ENCODE results near the gene MYO7A.

MYO7A gene

DNA sequence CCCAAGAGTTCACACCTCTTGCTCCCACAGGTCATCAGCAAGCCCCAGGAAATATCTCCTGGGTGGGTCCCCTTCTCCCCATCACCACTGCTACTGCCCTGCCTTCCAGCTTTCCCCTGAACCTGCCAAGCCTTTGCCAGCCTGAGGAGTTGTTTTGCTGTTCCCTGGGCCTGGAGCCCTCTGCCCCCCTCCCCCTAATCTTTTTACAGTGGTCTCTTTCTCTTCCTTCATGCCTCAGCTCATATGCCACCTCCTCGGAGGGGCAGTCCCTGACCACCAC lies 18.9 kb downstream of the MYO7A start:
- no peak for DNase-seq (ENCODE audit: low spot score)

DNA sequence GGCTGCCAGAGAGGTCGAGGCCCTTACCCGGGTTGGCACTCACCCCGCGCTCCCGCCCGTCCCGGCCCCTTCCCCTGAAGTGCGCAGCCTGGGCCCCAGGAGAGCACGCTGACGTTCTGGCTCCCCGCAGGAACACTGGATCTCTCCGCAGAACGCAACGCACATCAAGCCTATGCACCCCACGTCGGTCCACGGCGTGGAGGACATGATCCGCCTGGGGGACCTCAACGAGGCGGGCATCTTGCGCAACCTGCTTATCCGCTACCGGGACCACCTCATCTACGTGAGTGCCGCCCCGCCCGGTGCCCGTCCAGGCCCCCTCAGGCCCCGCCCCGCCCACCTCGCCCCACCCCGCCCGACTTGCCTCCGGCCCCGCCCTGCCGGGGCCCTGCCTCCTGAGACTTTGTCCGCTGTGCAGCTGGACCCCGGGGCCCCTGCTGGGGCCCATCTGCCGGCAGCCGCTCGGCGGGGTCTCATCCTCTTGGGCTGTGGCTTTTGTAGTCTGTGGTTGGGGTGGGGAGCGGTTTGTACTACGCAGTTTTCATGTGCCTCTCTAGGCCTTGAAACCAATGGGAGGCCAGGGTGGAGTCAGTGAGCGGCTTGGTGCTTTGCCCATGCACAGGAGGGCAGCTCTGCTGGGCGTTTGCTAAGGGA lies 19.7 kb downstream of the MYO7A start:
- peak; percentile 71 for DNase-seq (ENCODE audit: low spot score)

DNA sequence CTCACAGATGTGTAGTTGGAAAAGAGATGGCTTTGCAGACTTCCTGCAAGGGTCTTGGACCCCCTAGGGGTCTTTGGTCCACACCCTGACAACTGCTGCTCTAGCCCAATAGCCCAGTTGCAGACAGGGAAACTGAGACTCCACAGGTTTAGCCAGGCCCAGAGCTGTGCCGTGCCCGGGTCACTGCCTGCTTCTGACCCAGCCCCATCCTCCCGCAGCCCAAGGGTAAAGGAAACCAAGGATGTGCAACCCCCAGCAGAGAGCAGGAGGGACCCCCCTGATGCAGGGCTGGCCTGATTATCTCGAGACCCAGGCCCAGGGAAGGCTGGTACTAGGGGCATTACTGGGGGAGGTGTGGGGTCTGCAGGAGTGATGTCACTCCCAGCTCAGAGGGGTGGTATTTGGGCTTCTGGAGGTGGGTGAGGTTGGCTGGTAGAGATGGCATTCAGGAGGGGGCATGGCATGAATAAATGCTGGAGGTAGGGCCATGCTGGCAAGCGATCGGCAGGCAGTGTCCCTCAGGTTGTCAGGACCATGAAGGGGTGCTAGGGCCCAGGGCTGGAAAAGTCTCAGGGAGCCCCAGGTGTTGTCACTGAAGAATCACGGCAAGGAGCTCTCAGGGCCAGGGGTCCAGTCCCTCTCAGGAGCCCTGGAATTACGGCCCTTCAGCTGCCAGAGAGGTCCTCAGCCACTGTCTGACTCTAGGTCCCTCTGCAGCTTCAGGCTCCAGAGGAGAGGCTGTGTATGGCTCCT lies 21.1 kb downstream of the MYO7A start:
- DNase-seq (ENCODE audit: low spot score), result no peak

DNA sequence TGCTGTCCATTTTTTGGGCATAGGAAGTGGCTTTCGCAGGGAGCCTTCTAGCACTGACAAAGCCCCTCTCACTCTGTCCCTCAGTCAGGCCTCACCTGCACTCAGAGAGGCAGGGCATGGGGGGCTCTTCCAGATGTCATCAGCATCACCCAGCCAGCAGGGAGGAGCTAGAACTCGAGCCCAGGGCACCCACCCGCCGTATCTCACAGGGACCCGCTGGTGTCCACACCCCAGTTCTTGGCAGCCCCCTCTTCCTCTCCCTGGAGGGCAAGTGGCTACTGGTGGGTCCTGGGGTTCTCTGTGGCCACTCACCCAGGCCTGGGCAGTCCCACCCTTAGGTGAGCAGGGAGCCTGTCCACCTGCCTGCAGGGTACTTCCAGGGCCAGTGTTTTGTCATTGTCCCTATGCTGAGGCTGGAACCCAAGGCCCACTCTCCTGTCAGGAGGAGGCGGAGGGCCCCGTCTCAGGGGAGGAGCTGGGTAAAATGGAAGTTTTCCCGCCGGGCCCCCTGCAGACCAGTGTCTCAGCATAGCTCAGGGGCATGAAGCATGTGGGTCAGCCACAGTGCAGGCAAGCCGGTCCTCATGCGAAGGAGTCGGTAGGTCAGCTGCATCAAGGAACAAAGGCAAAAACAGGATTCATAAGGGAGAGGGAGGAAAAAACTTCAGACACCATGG lies 21.8 kb downstream of the MYO7A start:
- no peak for DNase-seq (ENCODE audit: low spot score)

DNA sequence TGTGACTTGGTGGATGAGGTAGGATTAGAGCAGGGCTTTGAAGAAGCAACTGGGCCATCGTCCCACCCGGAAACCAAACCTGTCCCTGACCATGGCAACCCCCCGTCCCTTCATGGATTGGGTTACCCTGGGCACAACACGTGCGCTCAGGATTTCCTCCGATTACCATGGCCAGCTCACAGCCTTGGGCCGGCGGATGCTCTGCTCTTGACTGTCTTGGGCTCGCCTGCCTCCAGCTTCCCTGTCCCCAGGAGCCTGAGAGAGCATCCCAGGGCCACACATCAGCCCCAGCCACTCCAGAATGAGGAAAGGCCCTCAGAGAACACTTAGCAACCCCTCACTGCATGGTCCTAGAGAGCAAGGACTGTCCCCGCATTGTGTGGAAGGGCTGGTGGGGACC lies 22.8 kb downstream of the MYO7A start:
- DNase-seq (ENCODE audit: low spot score), result no peak

DNA sequence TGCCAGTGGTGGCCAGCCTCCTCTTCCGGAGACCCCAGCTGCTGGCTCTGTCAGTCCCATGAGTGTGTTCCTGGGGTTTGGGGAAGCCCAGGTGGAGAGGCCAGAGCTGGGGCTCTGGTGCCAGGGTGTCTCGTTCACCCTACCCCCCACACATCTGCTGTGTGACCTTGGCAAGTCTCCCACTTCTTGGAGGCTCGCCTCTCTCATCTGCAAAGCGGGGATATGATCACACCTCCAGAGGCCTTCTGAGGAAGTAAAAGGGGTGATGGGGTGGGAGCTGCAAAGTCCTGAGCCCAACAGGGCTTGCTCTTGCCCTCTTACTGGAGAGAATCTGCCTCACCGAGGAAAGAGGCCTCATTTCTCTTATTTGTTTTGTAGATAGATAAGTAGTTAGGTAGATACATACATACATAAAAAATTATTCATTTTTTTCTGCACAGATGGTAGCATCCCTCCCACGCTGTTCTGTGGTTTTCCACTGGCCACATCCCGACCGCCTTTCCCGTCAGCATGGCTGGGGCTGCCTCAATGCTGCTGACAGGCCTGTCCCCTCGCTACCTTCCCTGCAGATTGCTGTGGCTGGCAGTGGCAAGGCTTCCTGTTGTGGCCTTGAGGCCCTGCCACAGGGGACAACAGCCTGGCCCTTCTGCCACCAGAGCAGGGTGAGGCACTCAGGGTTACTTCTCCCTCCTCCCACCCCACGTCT lies 23.9 kb downstream of the MYO7A start:
- DNase-seq (ENCODE audit: low spot score), result no peak

DNA sequence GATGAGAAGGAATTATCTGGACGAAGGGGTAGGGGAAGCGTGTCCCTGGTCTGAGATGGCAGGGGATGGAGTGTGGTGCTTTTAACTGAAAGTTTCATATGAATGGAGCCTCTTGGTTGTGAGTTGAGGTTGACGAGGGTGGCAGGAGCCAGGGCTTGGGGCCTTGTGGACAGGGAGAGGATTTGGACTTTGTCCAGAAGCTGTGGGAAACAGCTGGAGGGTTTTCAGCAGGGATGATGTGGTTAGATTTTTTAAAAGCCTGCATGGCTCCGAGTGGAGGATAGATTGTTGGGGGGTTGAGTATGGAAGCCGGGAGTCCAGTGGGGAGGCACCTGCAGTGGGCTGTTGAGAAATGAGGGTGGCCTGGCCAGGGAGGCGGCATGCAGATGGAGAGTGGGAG lies 24.8 kb downstream of the MYO7A start:
- no peak for DNase-seq (ENCODE audit: low spot score)

DNA sequence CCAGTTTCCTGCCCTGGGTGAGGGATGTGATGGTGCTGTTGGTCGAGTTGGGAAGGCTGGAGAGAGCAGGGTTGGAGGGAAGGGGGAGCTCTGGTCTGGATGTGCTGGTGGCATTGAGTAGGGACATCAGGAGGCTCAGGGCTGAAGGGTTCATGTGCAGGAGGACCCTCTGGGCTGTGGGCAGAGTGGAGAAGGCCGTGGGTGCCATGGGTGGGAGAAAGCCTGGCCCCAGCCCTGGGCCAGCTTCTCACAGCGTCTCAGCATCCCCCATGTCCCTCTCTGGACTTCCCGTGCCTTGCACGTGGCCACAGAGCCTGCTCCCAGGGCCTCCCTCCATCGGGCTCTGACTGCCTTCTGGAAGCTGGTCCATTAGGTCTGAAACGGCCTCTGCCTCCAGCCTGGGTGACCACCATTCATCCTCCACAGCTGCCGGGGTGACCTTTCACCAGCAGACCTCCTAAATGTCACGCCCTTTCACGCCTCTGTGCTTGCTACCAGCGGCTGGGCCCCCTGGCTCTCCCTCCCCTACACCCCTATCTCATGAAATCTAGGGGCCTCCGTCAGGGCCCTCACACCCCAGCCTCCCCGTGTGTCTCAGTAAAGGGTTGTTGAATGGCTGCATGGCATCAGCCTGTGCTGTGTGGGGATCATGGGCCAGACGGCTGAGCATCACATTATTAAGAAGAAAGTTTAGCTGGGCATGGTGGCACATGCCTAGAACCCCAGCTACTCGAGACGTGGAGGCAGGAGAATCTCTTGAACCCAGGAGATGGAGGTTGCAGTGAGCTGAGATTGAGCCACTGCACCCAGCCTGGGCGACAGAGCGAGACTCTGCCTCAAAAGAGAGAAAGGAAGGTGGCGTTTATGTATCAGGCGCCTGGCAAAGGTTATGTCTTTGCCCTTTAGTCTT lies 25.5 kb downstream of the MYO7A start:
- DNase-seq (ENCODE audit: low spot score), result no peak

DNA sequence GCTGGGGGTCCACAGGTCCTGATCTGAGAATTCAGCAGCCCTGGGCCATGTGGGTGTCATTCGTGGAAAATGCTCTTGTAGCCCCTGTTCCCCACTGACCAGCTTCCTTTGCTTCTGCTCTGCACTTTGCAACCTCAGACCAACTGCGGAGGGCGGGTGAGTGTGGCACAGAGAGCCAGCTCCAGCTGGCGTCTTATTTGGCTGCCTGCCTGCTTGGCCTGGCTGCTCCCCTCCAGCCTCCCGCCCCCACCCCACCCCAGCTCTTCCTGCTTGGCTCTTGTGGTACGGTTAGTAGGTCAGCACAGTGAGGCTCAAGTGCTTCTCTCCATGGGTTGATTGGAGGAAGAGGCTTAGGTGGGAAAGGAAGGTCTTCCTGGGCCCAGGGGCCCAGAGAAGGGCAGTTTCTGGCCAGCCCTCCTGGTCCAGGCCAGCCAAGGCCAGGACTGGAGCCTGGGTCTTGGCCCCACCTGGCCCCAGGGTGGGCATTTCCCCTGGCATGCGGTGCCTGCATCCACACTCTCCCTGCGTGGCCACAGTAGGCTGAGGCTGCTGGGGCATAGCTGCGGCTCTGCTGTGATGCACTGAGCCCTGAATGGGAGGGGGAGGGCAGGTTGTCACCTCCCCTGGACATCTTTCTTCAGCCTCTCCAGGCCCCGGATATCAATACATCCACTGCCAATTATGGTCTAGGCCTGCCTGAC lies 26.5 kb downstream of the MYO7A start:
- no peak for DNase-seq (ENCODE audit: low spot score)

DNA sequence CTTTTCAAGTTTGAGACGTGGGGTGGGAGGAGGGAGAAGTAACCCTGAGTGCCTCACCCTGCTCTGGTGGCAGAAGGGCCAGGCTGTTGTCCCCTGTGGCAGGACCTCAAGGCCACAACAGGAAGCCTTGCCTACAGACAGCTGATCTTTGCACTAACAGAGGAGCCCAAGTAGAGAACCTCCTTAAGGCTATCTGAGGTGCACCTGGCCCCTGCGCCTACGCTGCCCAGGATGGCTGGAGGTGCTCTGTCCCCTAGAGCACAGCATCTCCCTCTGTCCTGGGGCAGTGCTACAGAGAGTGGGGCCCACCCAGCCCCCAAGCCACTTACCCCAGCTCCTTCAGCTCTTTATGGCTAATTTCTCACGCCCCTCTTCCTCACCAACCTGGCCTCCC lies 27.0 kb downstream of the MYO7A start:
- DNase-seq (ENCODE audit: low spot score), result no peak

DNA sequence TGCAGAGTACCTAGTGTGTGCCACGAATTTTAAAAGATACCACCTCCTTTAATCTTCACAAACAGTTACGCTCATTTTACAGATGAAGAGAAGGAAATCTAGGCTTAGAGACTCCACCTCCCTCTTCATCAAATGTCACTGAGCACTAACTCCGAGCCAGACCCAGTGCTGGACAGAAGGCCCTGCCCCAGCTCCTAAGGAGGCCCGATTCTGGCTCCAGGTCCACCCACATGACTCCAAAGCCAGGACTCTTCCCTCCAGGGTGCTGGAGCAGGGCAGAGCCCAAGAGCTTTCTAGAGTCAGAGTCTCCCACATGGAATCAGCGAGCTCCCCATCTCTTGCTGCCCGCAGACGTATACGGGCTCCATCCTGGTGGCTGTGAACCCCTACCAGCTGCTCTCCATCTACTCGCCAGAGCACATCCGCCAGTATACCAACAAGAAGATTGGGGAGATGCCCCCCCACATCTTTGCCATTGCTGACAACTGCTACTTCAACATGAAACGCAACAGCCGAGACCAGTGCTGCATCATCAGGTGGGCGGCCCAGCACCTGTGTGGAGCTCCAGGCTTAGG lies 27.6 kb downstream of the MYO7A start:
- no peak for DNase-seq (ENCODE audit: low spot score)

DNA sequence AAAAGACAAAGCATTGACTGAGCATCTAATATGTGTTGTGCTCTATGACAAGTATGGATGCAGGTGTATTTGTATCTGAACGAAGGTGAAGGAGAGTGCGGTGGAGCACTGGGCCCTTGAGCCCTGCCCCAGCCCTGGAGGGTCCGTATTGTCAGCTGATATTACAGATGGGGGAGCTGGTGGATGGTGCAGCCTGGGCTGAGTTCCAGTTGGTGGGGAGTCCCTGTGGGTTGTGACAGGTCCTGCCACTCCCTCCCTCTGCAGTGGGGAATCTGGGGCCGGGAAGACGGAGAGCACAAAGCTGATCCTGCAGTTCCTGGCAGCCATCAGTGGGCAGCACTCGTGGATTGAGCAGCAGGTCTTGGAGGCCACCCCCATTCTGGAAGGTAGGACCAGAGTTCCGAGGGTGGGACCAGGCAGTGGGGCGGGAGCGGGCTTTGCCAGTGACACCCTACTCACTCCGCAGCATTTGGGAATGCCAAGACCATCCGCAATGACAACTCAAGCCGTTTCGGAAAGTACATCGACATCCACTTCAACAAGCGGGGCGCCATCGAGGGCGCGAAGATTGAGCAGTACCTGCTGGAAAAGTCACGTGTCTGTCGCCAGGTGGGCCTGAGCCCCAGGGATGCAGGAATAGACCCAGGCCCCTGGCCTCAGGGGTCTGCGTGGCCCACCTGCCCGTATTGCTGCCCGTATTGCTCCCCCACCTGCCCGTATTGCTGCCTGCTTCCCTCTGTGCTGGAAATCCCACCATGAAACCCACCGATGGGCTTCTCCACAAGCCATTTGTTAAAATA lies 28.6 kb downstream of the MYO7A start:
- DNase-seq (ENCODE audit: low spot score), result no peak

DNA sequence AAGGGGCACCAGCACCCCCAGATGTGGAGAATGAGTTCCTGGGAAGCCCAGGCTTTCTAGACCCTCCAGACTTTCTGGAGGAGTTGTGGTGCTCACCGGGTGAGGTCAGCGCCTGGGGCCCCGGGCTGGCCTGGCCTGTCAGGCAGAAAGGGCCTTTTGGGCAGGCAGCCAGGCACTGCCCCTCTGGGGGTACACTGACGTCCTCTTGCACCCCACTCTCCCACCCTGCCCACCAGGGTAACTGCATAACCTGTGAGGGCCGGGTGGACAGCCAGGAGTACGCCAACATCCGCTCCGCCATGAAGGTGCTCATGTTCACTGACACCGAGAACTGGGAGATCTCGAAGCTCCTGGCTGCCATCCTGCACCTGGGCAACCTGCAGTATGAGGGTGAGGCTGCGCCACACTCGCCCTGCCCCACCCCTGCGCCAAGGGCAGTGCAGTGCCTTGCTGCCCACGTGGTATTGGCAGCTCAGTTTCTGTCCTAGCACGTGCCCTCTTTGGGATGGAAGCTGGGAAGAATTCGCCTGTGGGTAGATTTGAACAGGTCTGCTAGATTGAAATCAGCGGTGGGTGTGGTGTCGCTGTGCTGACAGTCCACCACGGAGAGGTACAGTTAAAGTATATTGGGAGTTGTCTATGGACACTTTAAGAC lies 30.1 kb downstream of the MYO7A start:
- no peak for DNase-seq (ENCODE audit: low spot score)

DNA sequence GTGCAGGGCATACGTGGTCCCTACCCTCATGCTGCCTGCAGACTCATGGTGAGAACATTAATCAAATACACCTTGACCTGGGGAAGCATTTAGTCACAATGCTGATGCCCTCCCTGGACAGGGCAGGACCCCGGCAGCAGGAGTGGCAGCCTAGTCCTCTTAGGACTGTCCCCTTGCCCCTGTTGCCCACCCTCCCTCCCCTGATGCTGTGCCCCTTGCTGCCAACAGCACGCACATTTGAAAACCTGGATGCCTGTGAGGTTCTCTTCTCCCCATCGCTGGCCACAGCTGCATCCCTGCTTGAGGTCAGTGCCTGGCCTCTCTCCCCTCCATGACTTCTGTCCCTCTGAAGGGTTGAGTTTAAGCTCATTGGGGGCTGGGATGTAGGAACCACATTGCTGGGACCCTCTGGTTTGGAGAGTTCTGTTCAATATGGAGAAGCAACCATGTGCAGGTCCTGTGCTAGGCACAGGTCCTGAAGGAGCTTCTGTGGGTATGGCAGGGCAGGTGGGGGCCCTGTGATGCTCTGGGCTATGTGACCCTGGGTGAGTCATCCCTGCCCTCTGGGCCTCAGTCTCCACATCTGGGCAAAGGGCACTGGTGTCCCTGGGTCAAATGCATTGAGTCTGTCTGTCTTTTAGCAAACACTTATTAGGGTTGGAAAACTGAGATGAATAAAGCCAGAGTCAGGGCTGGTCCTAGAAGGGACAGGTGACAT lies 31.3 kb downstream of the MYO7A start:
- DNase-seq (ENCODE audit: low spot score), result no peak

DNA sequence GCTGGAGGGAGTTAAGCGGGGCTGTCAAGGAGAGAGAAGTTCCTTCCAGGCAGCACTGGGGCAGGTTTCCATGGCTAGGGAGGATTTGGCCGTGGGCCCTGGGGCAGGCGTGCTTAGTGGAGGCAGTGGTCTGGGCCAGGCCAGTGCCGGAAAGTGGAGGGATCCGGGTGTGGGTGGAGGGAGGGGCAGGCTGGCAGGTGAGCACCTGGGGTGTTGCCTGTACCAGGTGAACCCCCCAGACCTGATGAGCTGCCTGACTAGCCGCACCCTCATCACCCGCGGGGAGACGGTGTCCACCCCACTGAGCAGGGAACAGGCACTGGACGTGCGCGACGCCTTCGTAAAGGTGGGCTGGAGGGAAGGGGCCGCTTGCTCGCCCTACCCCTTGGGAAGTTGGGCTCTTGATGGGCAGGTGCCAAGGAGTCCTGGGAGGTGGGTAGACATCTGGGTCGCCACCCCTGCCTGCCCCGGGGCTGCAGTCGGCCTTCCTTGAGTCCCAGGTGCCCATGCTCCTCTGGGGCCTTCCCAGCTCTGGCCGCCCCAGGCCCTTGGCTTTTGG lies 32.0 kb downstream of the MYO7A start:
- DNase-seq (ENCODE audit: low spot score), result no peak

DNA sequence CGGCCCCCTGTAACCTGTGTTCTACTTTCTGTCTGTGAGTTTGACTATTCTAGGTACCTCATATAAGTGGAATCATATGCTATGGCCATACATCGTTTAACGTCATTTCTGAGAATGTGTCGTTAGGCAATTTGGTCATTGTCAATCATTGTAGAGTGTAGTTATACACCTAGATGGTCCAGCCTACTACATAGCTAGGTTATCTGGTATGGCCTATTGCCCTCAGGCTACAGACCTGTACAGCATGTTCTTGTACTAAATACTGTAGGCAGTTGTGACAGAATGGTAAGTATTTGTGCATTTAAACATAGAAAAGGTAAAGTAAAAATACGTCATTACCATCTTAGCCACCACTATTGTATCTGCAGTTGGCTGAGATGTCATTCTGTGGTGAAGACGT lies 35.2 kb downstream of the MYO7A start:
- DNase-seq (ENCODE audit: low spot score), result no peak

DNA sequence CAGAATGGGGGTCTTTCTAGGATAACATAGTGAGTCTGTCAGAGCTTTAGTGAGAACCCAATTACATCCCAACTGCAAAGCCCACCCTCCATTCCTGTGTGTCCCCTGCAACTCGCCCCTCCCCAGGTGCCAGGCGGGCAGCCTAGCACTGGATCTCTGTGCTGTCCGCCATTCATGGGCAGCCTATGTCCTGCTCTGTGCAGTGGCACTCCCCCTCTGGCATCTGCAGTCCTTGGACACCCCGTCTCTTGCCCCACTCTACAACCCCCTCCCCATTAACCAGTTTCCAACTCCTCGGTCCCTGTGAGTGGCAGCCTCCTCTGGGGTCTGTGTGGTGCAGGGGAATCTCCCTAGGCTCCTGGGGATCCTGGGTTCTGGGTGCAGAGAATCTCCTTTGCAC lies 37.0 kb downstream of the MYO7A start:
- no peak for DNase-seq (ENCODE audit: low spot score)

DNA sequence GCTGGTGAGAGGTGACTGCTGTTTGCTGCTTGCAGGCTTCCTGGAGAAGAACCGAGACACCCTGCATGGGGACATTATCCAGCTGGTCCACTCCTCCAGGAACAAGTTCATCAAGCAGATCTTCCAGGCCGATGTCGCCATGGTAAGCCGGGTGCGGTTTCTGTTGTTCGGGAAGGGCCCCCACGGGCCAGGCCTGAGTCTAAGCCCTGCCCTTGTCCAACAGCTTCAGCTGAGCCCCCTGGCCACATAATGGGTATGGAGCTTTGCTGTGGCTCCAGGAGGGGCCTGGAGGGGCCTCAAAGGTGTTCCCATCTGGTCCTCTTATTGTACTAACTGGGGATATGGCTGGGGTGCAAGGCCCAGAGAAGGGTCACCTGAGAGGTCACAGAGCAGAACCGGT lies 38.0 kb downstream of the MYO7A start:
- no peak for DNase-seq (ENCODE audit: low spot score)
